ENCODE measurements around the gene NUTM2D. TPM values are rescaled to one million over a fixed set of nuclear protein-coding genes. Genes with fewer than 3 reads are reported as not detected.
"Not testable (repeated sequence)": the region's sequence is repeated elsewhere in the genome, so short reads cannot be mapped to it uniquely, and the experiment has no call there.

NUTM2D gene
- total and polyA plus RNA-seq, 2 of the 4 experiments (the other 2 are of a cell fraction): 0.54 to 1.9 TPM

- H2BK15ac ChIP-seq (ENCODE audit: low read depth, low read length); in situ Hi-C loops (cut with MboI; ENCODE audit: low sequenced_read_pairs); H3K79me1 ChIP-seq (ENCODE audit: low read depth in 1 of 2, low read length in 2 of 2); H3K9me3 ChIP-seq (ENCODE audit: control insufficient read depth, insufficient read depth, low read length); H3K9ac ChIP-seq (ENCODE audit: low read depth, low read length); H2BK120ac ChIP-seq (ENCODE audit: low read depth, low read length); H3K4me2 ChIP-seq (ENCODE audit: low read depth, low read length); H3K56ac ChIP-seq (ENCODE audit: extremely low read depth, insufficient read depth, low read length); H3K9me1 ChIP-seq (ENCODE audit: insufficient read depth, low read length); H3K18ac ChIP-seq (ENCODE audit: low read depth, low read length); dilution Hi-C loops (cut with HindIII; ENCODE audit: low sequenced_read_pairs, unreplicated experiment); POLR2A ChIA-PET (ENCODE audit: unreplicated experiment); H4K8ac ChIP-seq (ENCODE audit: low read depth in 2 of 2, low read length in 2 of 2); H3K4ac ChIP-seq (ENCODE audit: low read depth, low read length); H2AFZ ChIP-seq (replicated peaks; ENCODE audit: low read length, poor library complexity); H3K14ac ChIP-seq (replicated peaks; ENCODE audit: low read depth, low read length); CTCF ChIA-PET; H3K36me3 ChIP-seq (ENCODE audit: control insufficient read depth, insufficient read depth, low read length); H2AK5ac ChIP-seq (ENCODE audit: low read depth, low read length); H3K4me1 ChIP-seq (ENCODE audit: control insufficient read depth, insufficient read depth, low read length); H4K20me1 ChIP-seq (ENCODE audit: insufficient read depth, low read length); H4K5ac ChIP-seq (ENCODE audit: low read depth, low read length); H2BK20ac ChIP-seq (ENCODE audit: low read depth, low read length); H3K23ac ChIP-seq (ENCODE audit: low read depth, low read length); H4K91ac ChIP-seq (ENCODE audit: insufficient read depth, low read depth, low read length); H2AK9ac ChIP-seq (replicated peaks; ENCODE audit: low read depth, low read length, poor library complexity); H3K27me3 ChIP-seq (ENCODE audit: control insufficient read depth, insufficient read depth, low read length): not testable (repeated sequence)
- 0% methylated on average over 16 of the region's 65 CpGs; no CpG with 5 or more reads in 1 of the 2 experiments for WGBS, 2 experiments (ENCODE audit: extremely low coverage in 2 of 2, insufficient read length in 1 of 2)
- ATAC-seq (ENCODE audit: low read depth): peak; percentile 82
- peak; percentile 65 for DNase-seq
- intact Hi-C loops (cut with micrococcal nuclease): loop anchor here (5.0 kb wide), 1 partner anchor 165 kb away; no protein-coding TSS in a partner anchor
- BruUV-seq (replicated peaks): TSS peak; percentile 67
- Histone ChIP-seq H2BK5ac (ENCODE audit: low read depth, low read length, poor library complexity, severe bottlenecking) (peak overlapping the region; percentile 9), H3K4me3 (ENCODE audit: insufficient read depth, low read depth, low read length) (peak overlapping the region; percentile 44), H3K27ac (ENCODE audit: insufficient read depth, low read length) (peak overlapping the region; percentile 1)
- TF ChIP-seq SMC3 (IDR thresholded peaks at IDR 0.05; ENCODE audit: low read depth, low read length) (peak; percentile 19; the same call in 1 of the 2 replicates), CTCF (conservative IDR thresholded peaks at IDR 0.05; ENCODE audit: low read depth, low read length) (peak; percentile 45), USF2 (IDR thresholded peaks at IDR 0.05; ENCODE audit: low read depth, low read length) (peak; percentile 39; the same call in 1 of the 2 replicates), RAD21 (IDR thresholded peaks at IDR 0.05; ENCODE audit: low read length) (peak; percentile 36)
Observed at GRCh38 chr10:87342711-87343258, 14.8 kb upstream of the NUTM2D start.

GRCh38 chr10:87345743-87346142, 11.8 kb upstream of the NUTM2D start:
- CTCF ChIA-PET; H4K91ac ChIP-seq (ENCODE audit: insufficient read depth, low read depth, low read length); H3K14ac ChIP-seq (replicated peaks; ENCODE audit: low read depth, low read length); H3K4ac ChIP-seq (ENCODE audit: low read depth, low read length); POLR2A ChIA-PET (ENCODE audit: unreplicated experiment); H4K8ac ChIP-seq (ENCODE audit: low read depth in 2 of 2, low read length in 2 of 2); DNase-seq; H3K9me3 ChIP-seq (ENCODE audit: control insufficient read depth, insufficient read depth, low read length); H3K9me1 ChIP-seq (ENCODE audit: insufficient read depth, low read length); H3K18ac ChIP-seq (ENCODE audit: low read depth, low read length); H2AK9ac ChIP-seq (replicated peaks; ENCODE audit: low read depth, low read length, poor library complexity); H2BK15ac ChIP-seq (ENCODE audit: low read depth, low read length); H3K36me3 ChIP-seq (ENCODE audit: control insufficient read depth, insufficient read depth, low read length); H2BK120ac ChIP-seq (ENCODE audit: low read depth, low read length); H3K4me2 ChIP-seq (ENCODE audit: low read depth, low read length); H2BK20ac ChIP-seq (ENCODE audit: low read depth, low read length); H3K27me3 ChIP-seq (ENCODE audit: control insufficient read depth, insufficient read depth, low read length); H4K5ac ChIP-seq (ENCODE audit: low read depth, low read length); H2AFZ ChIP-seq (replicated peaks; ENCODE audit: low read length, poor library complexity); H2AK5ac ChIP-seq (ENCODE audit: low read depth, low read length); H3K23ac ChIP-seq (ENCODE audit: low read depth, low read length); in situ Hi-C loops (cut with MboI; ENCODE audit: low sequenced_read_pairs); H3K56ac ChIP-seq (ENCODE audit: extremely low read depth, insufficient read depth, low read length); H3K9ac ChIP-seq (ENCODE audit: low read depth, low read length); BruUV-seq (replicated peaks); H3K27ac ChIP-seq (ENCODE audit: insufficient read depth, low read length); H3K79me1 ChIP-seq (ENCODE audit: low read depth in 1 of 2, low read length in 2 of 2); ATAC-seq (ENCODE audit: low read depth); H3K4me1 ChIP-seq (ENCODE audit: control insufficient read depth, insufficient read depth, low read length); H2BK5ac ChIP-seq (ENCODE audit: low read depth, low read length, poor library complexity, severe bottlenecking); H3K4me3 ChIP-seq (ENCODE audit: insufficient read depth, low read depth, low read length); H4K20me1 ChIP-seq (ENCODE audit: insufficient read depth, low read length); dilution Hi-C loops (cut with HindIII; ENCODE audit: low sequenced_read_pairs, unreplicated experiment); intact Hi-C loops (cut with micrococcal nuclease): not testable (repeated sequence)
- no CpG with 5 or more reads among the region's 1 CpG for WGBS, 2 experiments (ENCODE audit: extremely low coverage in 2 of 2, insufficient read length in 1 of 2)
